CD14-positive monocyte (primary cell): ENCODE results near the gene SEMA6B. TPM values are rescaled to one million over a fixed set of nuclear protein-coding genes. Genes with fewer than 3 reads are reported as not detected.

Experiments
- DNase-seq, 3 donors: peaks; one replicate each; pipeline ENCODE4 v3.0.0-alpha.2; 2011 to 2022
- H2AFZ ChIP-seq: 2 replicates; pipeline ENCODE4 v1.6.0; 2012; ENCODE audit warnings: mild to moderate bottlenecking, low read depth, low read length, inconsistent platforms; ENCODE audit not compliant: insufficient read depth, poor library complexity, severe bottlenecking
- H3K27ac ChIP-seq, 2 donors: 1 replicate in 1 of 2; 2 replicates in 1 of 2; pipeline ENCODE4 v1.5.1; 2012 to 2013; ENCODE audit warnings: low read length in 2 of 2, control low read depth in 1 of 2, inconsistent platforms in 1 of 2, low read depth in 1 of 2, mild to moderate bottlenecking in 1 of 2
- H3K27me3 ChIP-seq, 2 donors: one replicate each; pipeline versions ENCODE4 v1.6.0 to v1.6.1; 2011 to 2013; ENCODE audit warnings: low read length in 2 of 2; ENCODE audit not compliant: control insufficient read depth in 2 of 2, insufficient read depth in 2 of 2
- H3K36me3 ChIP-seq, 2 donors: replicated peaks in 1 of 2; 1 replicate in 1 of 2; 2 replicates in 1 of 2; pipeline versions ENCODE4 v1.5.1 to v1.6.1; 2012 to 2013; ENCODE audit warnings: low read length in 2 of 2, control low read depth in 1 of 2, inconsistent platforms in 1 of 2, mild to moderate bottlenecking in 1 of 2; ENCODE audit not compliant: insufficient read depth in 2 of 2, control insufficient read depth in 1 of 2
- H3K4me1 ChIP-seq, 2 donors: 1 replicate in 1 of 2; 2 replicates in 1 of 2; pipeline versions ENCODE4 v1.5.1 to v1.6.1; 2012 to 2013; ENCODE audit warnings: low read length in 2 of 2, control low read depth in 1 of 2, inconsistent platforms in 1 of 2, mild to moderate bottlenecking in 1 of 2, moderate library complexity in 1 of 2; ENCODE audit not compliant: insufficient read depth in 2 of 2, control insufficient read depth in 1 of 2
- H3K4me2 ChIP-seq: replicated peaks from 2 replicates; pipeline ENCODE3; 2012; ENCODE audit warnings: low read length, moderate library complexity, mild to moderate bottlenecking; ENCODE audit not compliant: poor library complexity, severe bottlenecking; ENCODE audit errors: extremely low read depth
- H3K4me3 ChIP-seq, 3 experiments: fragments of 200-600 bp in 1 of 3; sonication (generic) in 1 of 3; replicated peaks in 1 of 3; 1 replicate in 2 of 3; 2 replicates in 1 of 3; pipeline ENCODE4 v1.5.1; 2011 to 2013; ENCODE audit warnings: low read length in 3 of 3, mild to moderate bottlenecking in 3 of 3, control low read depth in 2 of 3, low read depth in 2 of 3, inconsistent platforms in 1 of 3, moderate library complexity in 1 of 3
- H3K79me2 ChIP-seq: 2 replicates; pipeline ENCODE4 v1.6.0; 2012; ENCODE audit warnings: mild to moderate bottlenecking, control low read depth, inconsistent platforms, low read length, moderate library complexity; ENCODE audit not compliant: insufficient read depth
- H3K9ac ChIP-seq: 2 replicates; pipeline ENCODE4 v1.6.0; 2017; ENCODE audit warnings: low read length, mild to moderate bottlenecking; ENCODE audit not compliant: insufficient read depth, poor library complexity, severe bottlenecking
- H3K9me3 ChIP-seq, 2 donors: replicated peaks in 1 of 2; 1 replicate in 1 of 2; 2 replicates in 1 of 2; pipeline versions ENCODE4 v1.5.1 to v1.6.1; 2012 to 2013; ENCODE audit warnings: low read length in 2 of 2, control low read depth in 1 of 2; ENCODE audit not compliant: control insufficient read depth in 1 of 2, insufficient read depth in 1 of 2
- H4K20me1 ChIP-seq: 2 replicates; pipeline ENCODE4 v1.6.0; 2012; ENCODE audit warnings: mild to moderate bottlenecking, low read length, control low read depth, moderate library complexity; ENCODE audit not compliant: insufficient read depth
- H3K27ac Mint-ChIP-seq, 7 donors: one replicate each; pipeline ENCODE4 v1.8.0; 2020; ENCODE audit warnings: mild to moderate bottlenecking in 7 of 7, mixed read lengths in 7 of 7, moderate library complexity in 6 of 7, inconsistent platforms in 2 of 7
- H3K27me3 Mint-ChIP-seq, 3 donors: one replicate each; pipeline ENCODE4 v1.8.0; 2021 to 2022; ENCODE audit warnings: low read depth in 3 of 3, mild to moderate bottlenecking in 3 of 3, mixed read lengths in 3 of 3, moderate library complexity in 3 of 3, inconsistent platforms in 1 of 3
- H3K36me3 Mint-ChIP-seq, 2 donors: one replicate each; pipeline ENCODE4 v1.8.0; 2020; ENCODE audit warnings: mixed read lengths in 2 of 2, inconsistent platforms in 1 of 2, mild to moderate bottlenecking in 1 of 2
- H3K4me1 Mint-ChIP-seq: one replicate; pipeline ENCODE4 v1.8.0; 2020; ENCODE audit warnings: mild to moderate bottlenecking, mixed read lengths
- H3K4me3 Mint-ChIP-seq, 2 donors: one replicate each; pipeline ENCODE4 v1.8.0; 2020; ENCODE audit warnings: mild to moderate bottlenecking in 2 of 2, mixed read lengths in 2 of 2, moderate library complexity in 1 of 2
- H3K9me3 Mint-ChIP-seq, 7 donors: one replicate each; pipeline ENCODE4 v1.8.0; 2020 to 2022; ENCODE audit warnings: mixed read lengths in 7 of 7, mild to moderate bottlenecking in 6 of 7, moderate library complexity in 6 of 7, inconsistent platforms in 2 of 7
- WGBS: methylation state at CpG from one replicate; pipeline ENCODE4 v1.1.5; 2013; ENCODE audit warnings: missing lambda C conversion rate; ENCODE audit not compliant: insufficient coverage; 5-methylcytosine and 5-hydroxymethylcytosine counted together
- intact Hi-C, 2 donors: fragments of 100-400 bp; cut with micrococcal nuclease; formaldehyde crosslinking; loops; one replicate each; pipeline versions ENCODE4 v1.15.0 to v1.15.1; 2023
- polyA plus RNA-seq, 3 donors: library from polyadenylated mRNA; depleted of rRNA in 1 of 3; unstranded in 2 of 3; stranded (reverse) in 1 of 3; fragments of 300-500 nt in 2 of 3; fragments of >200 nt in 1 of 3; fragmentation: Illumina TruSeq in 2 of 3; gene quantifications; 1 replicate in 2 of 3; 2 replicates in 1 of 3; pipeline ENCODE4 v1.2.3, GENCODE V29; 2012 to 2021
- TF ChIP-seq, protein P1 (sequence below): fragments of 200-600 bp; IDR thresholded peaks from one replicate; pipeline ENCODE4 v1.8.0; 2022; ENCODE audit warnings: antibody characterized with exemption, mild to moderate bottlenecking

Gene SEMA6B
- polyA plus RNA-seq, 3 donors, result 0.12 to 1.6 (median 0.87) TPM

DNA sequence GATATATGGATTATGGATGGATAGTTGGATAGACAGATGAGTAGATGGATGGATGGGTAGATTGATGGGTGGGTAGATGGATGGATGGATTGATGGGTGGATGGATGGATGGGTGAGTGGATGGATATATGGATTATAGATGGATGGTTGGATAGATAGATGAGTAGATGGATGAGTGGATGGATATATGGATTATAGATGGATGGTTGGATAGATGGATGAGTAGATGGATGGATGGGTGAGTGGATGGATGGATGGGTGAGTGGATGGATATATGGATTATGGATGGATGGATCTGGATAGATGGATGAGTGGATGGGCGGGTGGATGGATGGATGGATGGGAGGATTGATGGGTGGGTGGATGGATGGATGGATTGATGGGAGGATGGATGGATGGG is 43.4 kb upstream of the SEMA6B start:
- H3K4me3 Mint-ChIP-seq, result no peak overlapping the region
- Histone ChIP-seq H3K9me3 (no peaks in the 10 kb centered on the region), H3K27ac (no peak overlapping the region), H4K20me1 (no peaks in the 10 kb centered on the region), H3K9ac (no peak overlapping the region), H3K4me2 (no peak overlapping the region), H3K27me3 (peaks cover 0 to 13% of the 10 kb centered on the region in 2 donors), H3K4me1 (peaks cover 13 to 20% of the 10 kb centered on the region in 2 donors), H3K4me3 (no peak overlapping the region), H2AFZ (no peak overlapping the region), H3K79me2 (no peaks in the 10 kb centered on the region), H3K36me3 (no peaks in the 10 kb centered on the region)
- no peak for DNase-seq
- H3K27me3 Mint-ChIP-seq, result peaks cover 25 to 40% (median 38%) of the 10 kb centered on the region in 3 donors
- H3K9me3 Mint-ChIP-seq, result peaks cover 0 to 2% (median 0%) of the 10 kb centered on the region in 7 donors
- TF ChIP-seq, protein P1, sequence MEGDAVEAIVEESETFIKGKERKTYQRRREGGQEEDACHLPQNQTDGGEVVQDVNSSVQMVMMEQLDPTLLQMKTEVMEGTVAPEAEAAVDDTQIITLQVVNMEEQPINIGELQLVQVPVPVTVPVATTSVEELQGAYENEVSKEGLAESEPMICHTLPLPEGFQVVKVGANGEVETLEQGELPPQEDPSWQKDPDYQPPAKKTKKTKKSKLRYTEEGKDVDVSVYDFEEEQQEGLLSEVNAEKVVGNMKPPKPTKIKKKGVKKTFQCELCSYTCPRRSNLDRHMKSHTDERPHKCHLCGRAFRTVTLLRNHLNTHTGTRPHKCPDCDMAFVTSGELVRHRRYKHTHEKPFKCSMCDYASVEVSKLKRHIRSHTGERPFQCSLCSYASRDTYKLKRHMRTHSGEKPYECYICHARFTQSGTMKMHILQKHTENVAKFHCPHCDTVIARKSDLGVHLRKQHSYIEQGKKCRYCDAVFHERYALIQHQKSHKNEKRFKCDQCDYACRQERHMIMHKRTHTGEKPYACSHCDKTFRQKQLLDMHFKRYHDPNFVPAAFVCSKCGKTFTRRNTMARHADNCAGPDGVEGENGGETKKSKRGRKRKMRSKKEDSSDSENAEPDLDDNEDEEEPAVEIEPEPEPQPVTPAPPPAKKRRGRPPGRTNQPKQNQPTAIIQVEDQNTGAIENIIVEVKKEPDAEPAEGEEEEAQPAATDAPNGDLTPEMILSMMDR, result no peak
- H3K4me1 Mint-ChIP-seq, result peaks cover 12% of the 10 kb centered on the region
- H3K27ac Mint-ChIP-seq, result no peak overlapping the region
- 100% methylated on average over 1 of the region's 1 CpG for WGBS
- intact Hi-C loops, result no loop called here
- H3K36me3 Mint-ChIP-seq, result peaks cover 0 to 2% of the 10 kb centered on the region in 2 donors

GRCh38 chr19:4602173-4602788 is 42.8 kb upstream of the SEMA6B start:
- Mint-ChIP-seq H3K36me3 (peaks cover 0 to 2% of the 10 kb centered on the region in 2 donors), H3K27ac (no peak overlapping the region), H3K27me3 (peaks cover 25 to 41% (median 41%) of the 10 kb centered on the region in 3 donors), H3K9me3 (peaks cover 0 to 2% (median 0%) of the 10 kb centered on the region in 7 donors), H3K4me3 (no peak overlapping the region), H3K4me1 (peaks cover 11% of the 10 kb centered on the region)
- no peaks in the 10 kb centered on the region for H3K9me3 ChIP-seq
- no peak overlapping the region for H3K4me3 ChIP-seq
- H3K79me2 ChIP-seq, result no peaks in the 10 kb centered on the region
- no peaks in the 10 kb centered on the region for H3K36me3 ChIP-seq
- TF ChIP-seq, protein P1, result no peak
- no peak overlapping the region for H3K4me2 ChIP-seq
- 86% methylated on average over 5 of the region's 5 CpGs for WGBS
- H4K20me1 ChIP-seq, result no peaks in the 10 kb centered on the region
- H3K27ac ChIP-seq, result no peak overlapping the region
- no peak overlapping the region for H3K9ac ChIP-seq
- DNase-seq, result no peak
- intact Hi-C loops, result no loop called here
- H2AFZ ChIP-seq, result no peak overlapping the region
- peaks cover 16 to 21% of the 10 kb centered on the region in 2 donors for H3K4me1 ChIP-seq
- H3K27me3 ChIP-seq, result peaks cover 2 to 17% of the 10 kb centered on the region in 2 donors
